Thoracic aorta (tissue), 2 donors: ENCODE data around the gene STARD9. TPM values are rescaled to one million over a fixed set of nuclear protein-coding genes. Genes with fewer than 3 reads are reported as not detected.
"Not testable (repeated sequence)": the region's sequence is repeated elsewhere in the genome, so short reads cannot be mapped to it uniquely, and the experiment has no call there.

Source experiments
- ATAC-seq: fragments of 150-250 bp; one replicate; pipeline ENCODE4 v1.8.0; 2017; ENCODE audit warnings: low read depth; ENCODE audit not compliant: insufficient number of reproducible peaks, low FRiP score
- DNase-seq: peaks from one replicate; pipeline ENCODE4 v3.0.0-alpha.2; 2020; ENCODE audit warnings: low spot score
- H3K27ac ChIP-seq, 2 donors: fragments of 200-600 bp; sonication (generic); 1 replicate in 1 of 2; 2 replicates in 1 of 2; pipeline ENCODE4 v1.5.1; 2016; ENCODE audit warnings: mild to moderate bottlenecking in 2 of 2, moderate library complexity in 2 of 2
- H3K27me3 ChIP-seq: fragments of 200-600 bp; sonication (generic); replicated peaks from 2 replicates; pipeline ENCODE4 v1.6.0; 2016; ENCODE audit warnings: mild to moderate bottlenecking; ENCODE audit not compliant: insufficient read depth
- H3K36me3 ChIP-seq: fragments of 200-600 bp; sonication (generic); one replicate; pipeline ENCODE4 v1.5.1; 2016
- H3K4me1 ChIP-seq, 2 donors: fragments of 200-600 bp; sonication (generic); 1 replicate in 1 of 2; 2 replicates in 1 of 2; pipeline versions ENCODE4 v1.5.1 to v1.6.0; 2016; ENCODE audit warnings: low read depth in 2 of 2, mild to moderate bottlenecking in 1 of 2; ENCODE audit not compliant: control insufficient read depth in 1 of 2
- H3K4me3 ChIP-seq: fragments of 200-600 bp; sonication (generic); 2 replicates; pipeline ENCODE4 v1.5.1; 2016; ENCODE audit warnings: mild to moderate bottlenecking
- H3K9me3 ChIP-seq: fragments of 200-600 bp; sonication (generic); 2 replicates; pipeline ENCODE4 v1.5.1; 2016
- CTCF ChIP-seq: fragments of 200-600 bp; sonication (generic); IDR thresholded peaks from one replicate; pipeline ENCODE4 v1.5.1; 2019; ENCODE audit warnings: antibody characterized with exemption
- total RNA-seq, 2 donors: library from RNA; depleted of rRNA; stranded (reverse); fragments of >200 nt; gene quantifications; one replicate each; pipeline versions ENCODE4 v1.1.0 to v1.2.3, GENCODE V29; 2016

STARD9 gene
- total RNA-seq, 2 donors from 2014 or later, result 59.8 to 67.8 TPM

DNA sequence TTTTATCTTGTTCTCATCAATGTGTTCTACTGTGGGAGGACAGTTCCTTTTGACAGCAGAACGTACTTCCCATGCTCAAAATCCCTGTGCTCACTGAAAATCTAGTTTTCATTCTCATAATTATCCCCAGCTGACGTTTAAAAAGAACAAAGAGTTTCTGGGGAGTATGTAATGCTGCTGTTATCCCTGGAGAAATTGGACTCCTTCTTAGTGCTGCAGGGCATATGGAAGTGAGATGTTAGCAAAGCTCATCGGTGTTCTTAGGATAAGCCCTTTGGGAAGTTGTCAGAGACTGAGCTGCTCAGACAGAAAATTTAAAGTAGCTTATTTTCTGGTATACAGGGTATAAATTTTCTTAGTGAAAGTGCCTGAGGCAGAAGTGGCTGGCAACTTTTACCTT lies 95.0 kb downstream of the STARD9 start:
- Histone ChIP-seq H3K4me1 (peaks cover 5% of the 10 kb centered on the region in 2 donors), H3K27me3 (no peaks in the 10 kb centered on the region), H3K4me3 (no peak overlapping the region), H3K9me3 (no peaks in the 10 kb centered on the region), H3K36me3 (peaks cover 28% of the 10 kb centered on the region), H3K27ac (no peak overlapping the region)
- no peak for TF ChIP-seq CTCF
- DNase-seq (no peak), ATAC-seq (no peak)

GRCh38 chr15:42672444-42672843 lies 97.0 kb downstream of the STARD9 start:
- Histone ChIP-seq H3K36me3 (peaks cover 30% of the 10 kb centered on the region), H3K9me3 (no peaks in the 10 kb centered on the region), H3K4me3 (no peak overlapping the region), H3K4me1 (peaks cover 5% of the 10 kb centered on the region in 2 donors), H3K27me3 (no peaks in the 10 kb centered on the region), H3K27ac (no peak overlapping the region)
- TF ChIP-seq CTCF, result no peak
- DNase-seq (no peak), ATAC-seq (no peak)

GRCh38 chr15:42674472-42674871 lies 99.1 kb downstream of the STARD9 start:
- H3K27ac ChIP-seq, result no peak overlapping the region
- H3K4me3 ChIP-seq, result no peak overlapping the region
- ATAC-seq (no peak), DNase-seq (no peak)
- no peaks in the 10 kb centered on the region for H3K27me3 ChIP-seq
- H3K4me1 ChIP-seq, result peaks cover 5% of the 10 kb centered on the region in 2 donors
- H3K36me3 ChIP-seq, result peaks cover 28% of the 10 kb centered on the region
- no peaks in the 10 kb centered on the region for H3K9me3 ChIP-seq
- TF ChIP-seq CTCF, result no peak

GRCh38 chr15:42675021-42675420 lies 99.6 kb downstream of the STARD9 start:
- Histone ChIP-seq H3K4me1 (peaks cover 5% of the 10 kb centered on the region in 2 donors), H3K4me3 (no peak overlapping the region), H3K36me3 (peaks cover 29% of the 10 kb centered on the region), H3K9me3 (no peaks in the 10 kb centered on the region), H3K27me3 (no peaks in the 10 kb centered on the region), H3K27ac (no peak overlapping the region)
- TF ChIP-seq CTCF, result no peak
- DNase-seq (no peak), ATAC-seq (no peak)

DNA sequence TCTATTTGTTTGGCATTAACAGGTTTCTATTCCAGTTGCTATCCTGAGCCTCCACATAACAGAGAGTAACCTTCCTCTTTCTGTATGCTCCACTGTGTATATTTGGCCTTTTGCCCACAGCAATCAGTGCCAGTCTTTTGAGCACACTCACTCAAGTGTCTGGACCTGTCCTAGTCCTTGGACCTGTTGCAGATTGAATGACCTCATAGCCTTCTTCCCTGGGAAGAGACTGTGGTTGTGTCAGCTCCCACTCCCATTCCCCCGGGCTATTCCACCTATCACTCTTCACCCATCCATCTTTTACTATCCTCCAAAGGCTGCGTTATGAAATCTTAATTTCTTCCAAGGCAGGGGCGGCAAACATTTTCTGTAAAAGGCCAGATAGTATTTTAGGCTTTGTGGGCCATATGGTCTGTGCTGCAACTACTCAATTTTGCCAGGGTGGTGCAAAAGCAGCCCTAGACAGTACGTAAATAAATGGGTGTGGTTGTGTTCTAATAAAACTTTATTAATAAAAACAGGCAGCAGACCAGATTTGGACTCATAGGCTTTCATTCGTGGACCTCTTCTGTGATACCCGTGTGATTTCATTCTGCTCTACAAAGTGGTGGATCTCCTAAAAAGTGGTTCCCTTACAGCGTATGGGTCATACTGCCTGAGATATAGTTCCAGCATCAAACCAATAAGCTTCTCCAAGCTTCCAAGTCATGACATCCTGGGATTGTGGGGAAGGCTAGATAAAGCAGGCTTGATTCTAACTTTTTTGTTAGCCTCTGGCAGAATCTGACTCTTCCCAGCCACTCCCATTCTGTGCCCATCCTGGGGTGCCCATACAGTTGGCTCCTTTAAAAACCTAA lies 104.1 kb downstream of the STARD9 start:
- ATAC-seq (no peak), DNase-seq (no peak)
- no peak overlapping the region for H3K4me3 ChIP-seq
- no peak overlapping the region for H3K27ac ChIP-seq
- TF ChIP-seq CTCF, result no peak
- H3K27me3 ChIP-seq, result no peaks in the 10 kb centered on the region
- H3K9me3 ChIP-seq, result no peaks in the 10 kb centered on the region
- H3K4me1 ChIP-seq, result no peaks in the 10 kb centered on the region
- peaks cover 49% of the 10 kb centered on the region for H3K36me3 ChIP-seq

DNA sequence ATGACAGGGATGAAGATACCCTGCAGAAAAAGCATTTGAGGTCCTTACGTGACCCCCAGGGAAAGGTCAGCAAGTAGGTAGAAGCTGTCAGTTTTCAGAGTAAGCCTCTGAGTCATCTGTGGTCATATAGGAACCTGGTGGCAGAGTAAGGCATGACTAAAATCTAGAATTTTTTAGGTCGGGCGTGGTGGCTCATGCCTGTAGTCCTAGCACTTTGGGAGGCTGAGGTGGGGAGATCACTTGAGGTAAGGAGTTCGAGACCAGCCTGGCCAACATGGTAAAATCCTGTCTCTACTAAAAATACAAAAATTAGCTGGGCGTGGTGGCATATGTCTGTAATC lies 104.7 kb downstream of the STARD9 start:
- ATAC-seq, DNase-seq, H3K27ac ChIP-seq, H3K4me3 ChIP-seq, H3K9me3 ChIP-seq, H3K4me1 ChIP-seq, H3K27me3 ChIP-seq: not testable (repeated sequence)
- H3K36me3 ChIP-seq, result peaks cover 55% of the 10 kb centered on the region
